ENCODE results near the gene GPC5.

DNA sequence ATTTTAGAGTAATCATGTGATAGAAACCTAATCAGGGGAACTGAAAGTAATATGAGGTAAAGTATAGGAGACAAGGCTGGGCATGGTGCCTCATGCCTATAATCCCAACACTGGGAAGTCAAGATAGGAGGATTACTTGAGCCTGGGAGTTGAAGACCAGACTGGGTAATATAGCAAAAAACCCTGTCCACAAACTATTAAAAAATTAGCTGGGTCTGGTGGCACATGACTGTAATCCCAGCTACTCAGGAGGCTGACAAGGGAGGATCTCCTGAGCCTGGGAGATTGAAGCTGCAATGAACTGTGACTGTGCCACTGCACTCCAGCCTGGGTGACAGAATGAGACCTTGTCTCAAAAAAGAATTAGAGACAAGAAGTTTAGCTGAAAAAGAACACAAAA is 469.9 kb downstream of the GPC5 start:
- TF ChIP-seq, protein P1, sequence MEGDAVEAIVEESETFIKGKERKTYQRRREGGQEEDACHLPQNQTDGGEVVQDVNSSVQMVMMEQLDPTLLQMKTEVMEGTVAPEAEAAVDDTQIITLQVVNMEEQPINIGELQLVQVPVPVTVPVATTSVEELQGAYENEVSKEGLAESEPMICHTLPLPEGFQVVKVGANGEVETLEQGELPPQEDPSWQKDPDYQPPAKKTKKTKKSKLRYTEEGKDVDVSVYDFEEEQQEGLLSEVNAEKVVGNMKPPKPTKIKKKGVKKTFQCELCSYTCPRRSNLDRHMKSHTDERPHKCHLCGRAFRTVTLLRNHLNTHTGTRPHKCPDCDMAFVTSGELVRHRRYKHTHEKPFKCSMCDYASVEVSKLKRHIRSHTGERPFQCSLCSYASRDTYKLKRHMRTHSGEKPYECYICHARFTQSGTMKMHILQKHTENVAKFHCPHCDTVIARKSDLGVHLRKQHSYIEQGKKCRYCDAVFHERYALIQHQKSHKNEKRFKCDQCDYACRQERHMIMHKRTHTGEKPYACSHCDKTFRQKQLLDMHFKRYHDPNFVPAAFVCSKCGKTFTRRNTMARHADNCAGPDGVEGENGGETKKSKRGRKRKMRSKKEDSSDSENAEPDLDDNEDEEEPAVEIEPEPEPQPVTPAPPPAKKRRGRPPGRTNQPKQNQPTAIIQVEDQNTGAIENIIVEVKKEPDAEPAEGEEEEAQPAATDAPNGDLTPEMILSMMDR (IDR thresholded peaks at IDR 0.05): no peak
- no peak for TF ChIP-seq POLR2A (IDR thresholded peaks at IDR 0.05)
